GM12872 (cell line): Measurements from ENCODE around the gene KIAA0232.

Source experiments
- TF ChIP-seq, protein P1 (sequence below): IDR thresholded peaks from 3 replicates; pipeline ENCODE4 v1.5.1; 2011; ENCODE audit warnings: low read depth, mild to moderate bottlenecking, low read length, moderate library complexity; ENCODE audit not compliant: insufficient read depth

KIAA0232 gene

DNA sequence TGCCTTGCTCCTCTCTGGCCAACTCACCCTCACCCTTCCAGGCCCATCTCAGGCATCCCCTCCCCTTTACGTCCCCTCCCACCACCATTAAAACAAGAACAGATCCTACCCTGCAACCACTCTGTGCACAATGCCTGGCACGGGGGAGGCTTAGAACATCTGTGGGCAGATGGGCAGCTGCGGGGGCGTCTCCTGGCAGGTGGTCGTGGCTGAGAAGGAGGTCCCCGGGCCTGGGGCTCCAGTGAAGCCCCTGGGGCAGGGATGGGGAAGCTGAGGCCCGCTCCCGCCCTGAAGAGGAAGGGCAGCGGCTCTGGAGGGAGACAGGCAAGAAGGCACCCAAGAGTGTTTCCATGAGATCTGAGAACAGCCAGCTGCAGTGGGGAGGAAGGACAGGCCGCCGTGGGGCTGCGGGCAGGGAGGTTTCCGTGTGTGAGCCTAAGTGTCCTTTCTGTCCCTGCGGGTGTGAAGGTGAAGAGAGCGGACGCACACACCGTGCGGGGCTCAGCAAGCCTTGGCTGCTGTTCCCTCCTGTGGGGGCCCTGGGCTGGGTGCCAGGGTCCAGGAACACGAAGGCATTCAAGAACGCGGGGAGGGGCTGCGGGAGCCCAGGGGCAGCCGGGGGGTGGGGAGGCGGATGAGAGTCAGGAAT is 119.3 kb downstream of the KIAA0232 start:
- TF ChIP-seq, protein P1, sequence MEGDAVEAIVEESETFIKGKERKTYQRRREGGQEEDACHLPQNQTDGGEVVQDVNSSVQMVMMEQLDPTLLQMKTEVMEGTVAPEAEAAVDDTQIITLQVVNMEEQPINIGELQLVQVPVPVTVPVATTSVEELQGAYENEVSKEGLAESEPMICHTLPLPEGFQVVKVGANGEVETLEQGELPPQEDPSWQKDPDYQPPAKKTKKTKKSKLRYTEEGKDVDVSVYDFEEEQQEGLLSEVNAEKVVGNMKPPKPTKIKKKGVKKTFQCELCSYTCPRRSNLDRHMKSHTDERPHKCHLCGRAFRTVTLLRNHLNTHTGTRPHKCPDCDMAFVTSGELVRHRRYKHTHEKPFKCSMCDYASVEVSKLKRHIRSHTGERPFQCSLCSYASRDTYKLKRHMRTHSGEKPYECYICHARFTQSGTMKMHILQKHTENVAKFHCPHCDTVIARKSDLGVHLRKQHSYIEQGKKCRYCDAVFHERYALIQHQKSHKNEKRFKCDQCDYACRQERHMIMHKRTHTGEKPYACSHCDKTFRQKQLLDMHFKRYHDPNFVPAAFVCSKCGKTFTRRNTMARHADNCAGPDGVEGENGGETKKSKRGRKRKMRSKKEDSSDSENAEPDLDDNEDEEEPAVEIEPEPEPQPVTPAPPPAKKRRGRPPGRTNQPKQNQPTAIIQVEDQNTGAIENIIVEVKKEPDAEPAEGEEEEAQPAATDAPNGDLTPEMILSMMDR, result no peak

DNA sequence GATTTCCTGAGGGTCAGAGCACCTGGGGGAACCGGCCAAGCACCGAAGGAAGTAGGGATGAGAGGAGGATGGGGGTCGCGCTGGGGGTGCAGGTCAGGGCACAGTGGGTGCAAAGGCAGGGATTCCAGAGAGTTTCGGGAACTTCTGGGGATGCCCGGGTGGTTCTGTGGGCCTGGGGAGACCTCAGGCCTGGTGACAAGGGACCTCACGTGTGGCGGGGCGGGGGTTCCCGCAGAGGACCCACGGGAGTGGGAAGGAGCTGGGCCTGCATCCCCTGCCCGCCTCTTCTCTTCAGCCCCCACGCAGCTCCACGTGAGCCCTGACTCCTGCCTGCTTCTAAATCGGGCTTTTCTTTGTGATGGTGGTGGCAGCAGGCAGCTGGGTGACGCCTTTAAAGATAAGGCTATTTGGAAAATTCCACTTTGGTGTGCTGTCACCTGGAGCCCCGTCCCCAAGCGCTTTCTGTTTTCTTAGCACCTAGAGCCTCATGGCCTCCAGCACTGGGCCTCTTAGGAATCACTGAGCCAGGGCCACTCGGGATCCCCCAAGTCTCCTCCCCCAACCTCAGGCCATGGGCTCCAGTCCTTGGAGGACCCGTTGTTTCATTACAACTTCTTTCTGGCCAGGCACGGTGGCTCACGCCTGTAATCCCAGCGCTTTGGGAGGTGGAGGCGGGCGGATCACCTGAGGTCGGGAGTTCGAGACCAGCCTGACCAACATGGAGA is 120.0 kb downstream of the KIAA0232 start:
- TF ChIP-seq, protein P1, result no peak

DNA sequence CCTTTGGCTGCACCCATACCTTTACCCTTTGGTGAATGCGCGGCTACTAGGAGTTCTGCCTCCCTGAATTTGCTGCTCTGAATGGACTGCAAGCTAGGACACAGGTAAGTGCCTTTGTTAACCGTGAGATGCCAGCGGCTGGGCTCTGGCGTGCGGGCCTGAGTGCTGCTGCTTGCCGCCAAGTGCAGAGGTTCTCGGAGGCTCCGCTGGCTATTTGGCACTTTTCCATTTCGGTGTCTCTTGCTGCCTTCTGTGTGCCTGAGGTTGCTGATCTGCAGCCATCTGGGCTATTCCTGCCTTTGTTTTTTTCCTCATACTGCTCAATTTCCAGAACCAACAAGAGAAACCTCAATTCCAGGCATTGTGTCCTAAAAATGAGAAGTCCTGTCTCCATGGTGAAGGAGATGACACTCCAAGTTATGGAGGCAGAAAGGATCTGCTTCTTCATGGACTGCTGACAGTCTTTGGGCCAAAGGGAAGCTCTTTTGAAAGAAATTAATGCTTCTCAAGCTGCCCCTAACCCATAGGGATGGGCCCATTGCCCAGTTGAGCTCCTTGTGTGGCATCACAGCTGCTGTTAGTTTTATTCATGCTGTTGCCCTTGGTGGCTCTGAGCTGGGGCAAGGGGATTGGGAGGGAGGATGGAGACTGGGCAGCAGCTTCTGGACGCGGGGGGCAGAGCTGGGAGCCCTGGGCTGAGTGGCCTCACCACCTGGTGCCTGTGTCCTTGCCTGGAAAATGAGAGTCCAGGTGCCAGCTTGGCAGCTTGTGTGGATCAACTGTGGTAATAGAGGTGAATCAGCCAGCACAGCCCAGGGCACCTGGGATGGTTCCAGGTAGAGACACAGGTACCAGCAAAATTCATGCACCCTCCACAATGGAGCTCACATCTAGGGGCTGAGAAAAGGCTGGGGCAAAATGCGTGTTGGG is 123.3 kb downstream of the KIAA0232 start:
- TF ChIP-seq, protein P1, result no peak

DNA sequence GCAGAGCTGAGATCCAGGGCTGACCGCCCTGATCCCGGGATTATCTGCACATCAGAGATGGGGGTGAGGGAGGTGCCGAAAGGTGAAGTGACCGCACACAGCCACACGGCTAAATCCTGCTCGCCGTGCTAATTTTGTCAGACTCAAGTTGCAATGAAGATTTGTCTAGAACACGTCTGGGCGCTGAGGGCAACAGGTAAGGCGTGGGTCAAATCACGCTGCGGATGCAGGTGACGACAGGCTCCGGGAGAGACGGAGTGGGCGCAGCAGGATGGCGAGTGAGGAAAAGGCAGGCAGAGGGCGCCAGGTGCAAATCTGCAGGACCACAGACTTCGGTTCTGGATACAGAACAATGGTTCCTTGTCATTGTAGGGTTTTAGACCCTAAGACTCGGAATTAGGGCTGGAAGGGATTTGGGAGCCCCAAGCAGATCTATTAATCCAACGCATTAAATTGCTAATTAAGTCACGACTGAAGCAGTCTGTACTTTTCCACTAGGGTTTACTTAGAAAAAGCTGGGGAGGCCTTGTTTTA is 125.2 kb downstream of the KIAA0232 start:
- TF ChIP-seq, protein P1, result peak; percentile 51; the same call in 2 of the 3 replicates

DNA sequence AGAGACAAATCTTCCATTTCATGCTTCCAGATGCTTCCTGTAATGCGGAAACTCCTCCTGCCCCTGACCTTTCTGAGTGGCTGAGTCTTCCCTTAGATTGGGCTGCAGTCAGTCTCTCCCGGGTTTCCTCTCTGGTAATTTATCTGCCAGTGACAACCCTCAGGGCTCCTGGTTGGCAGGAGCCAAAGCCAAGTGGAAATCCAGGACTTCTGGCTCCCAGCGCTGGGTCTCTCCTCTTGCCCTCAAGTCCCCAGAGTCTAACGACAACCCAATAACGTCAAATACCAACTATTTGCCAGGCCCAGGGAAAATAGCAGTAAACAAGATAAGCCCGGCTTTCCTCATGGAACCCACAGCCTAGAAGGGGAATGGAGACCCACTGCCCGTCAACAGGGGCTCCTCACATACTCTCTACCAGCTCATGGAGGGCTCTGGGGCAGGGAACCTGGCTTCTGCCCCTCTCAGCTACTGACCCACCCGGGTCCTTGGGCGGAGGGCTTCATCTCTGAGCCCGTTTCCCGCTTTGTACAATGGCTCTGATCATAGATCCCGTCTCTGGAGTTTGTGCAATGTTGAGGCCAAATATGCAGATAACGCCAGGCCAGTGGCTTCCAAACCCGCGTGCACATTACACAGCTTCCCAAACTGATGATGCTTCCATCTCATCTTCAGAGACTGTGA is 126.0 kb downstream of the KIAA0232 start:
- TF ChIP-seq, protein P1, result no peak

DNA sequence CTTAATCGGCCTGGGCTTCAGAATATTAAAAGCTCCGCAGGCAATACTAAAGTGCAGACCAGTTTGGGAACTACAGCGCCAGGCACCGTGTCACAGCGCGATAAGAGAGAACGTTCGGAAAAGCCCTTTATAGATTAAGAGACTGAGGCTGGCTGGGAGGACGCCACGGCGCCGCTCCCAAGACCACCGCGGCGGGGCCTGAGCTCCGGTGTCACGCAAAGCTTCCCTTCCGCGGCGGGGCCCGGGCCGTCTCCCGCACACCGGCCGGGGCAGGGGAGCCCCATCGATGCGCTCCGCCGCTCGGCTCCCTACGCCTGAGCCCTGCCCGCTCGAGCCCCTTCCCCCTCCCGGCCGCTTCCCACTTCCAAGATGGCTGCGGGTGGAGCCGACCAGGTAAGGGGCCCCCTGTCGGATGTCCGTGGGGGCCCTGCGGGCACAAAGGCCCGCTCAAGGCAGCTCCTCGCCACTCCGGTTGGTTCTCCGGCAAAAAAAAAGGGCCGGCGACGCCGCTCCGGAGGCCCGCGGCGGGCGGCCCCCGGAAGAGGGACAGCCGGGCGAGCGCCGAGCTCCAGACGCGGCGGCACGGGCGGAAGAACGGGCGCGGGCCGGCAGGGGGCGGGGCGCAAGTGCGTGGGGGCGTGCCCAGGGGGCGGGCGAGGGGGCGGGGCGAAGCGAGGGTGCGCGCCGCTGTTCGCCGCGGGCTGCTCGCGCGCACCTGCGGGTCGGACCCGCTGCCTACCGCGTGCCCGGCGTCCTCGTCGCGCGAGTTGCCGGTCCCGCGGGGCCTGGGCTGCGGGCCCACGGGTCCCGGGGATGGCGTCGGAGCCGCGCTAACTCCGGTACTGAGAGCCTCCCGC is 126.8 kb downstream of the KIAA0232 start, which contains the start of gene TBC1D14:
Gene TBC1D14, plus strand, starts transcription at position 714 of the 857 bp plus-strand sequence. CDS start 13,564 bp downstream, outside the sequence.
- TF ChIP-seq, protein P1, result no peak; the same call in 2 of the 3 replicates
